ENCODE data around the gene DES. TPM values are rescaled to one million over a fixed set of nuclear protein-coding genes. Genes with fewer than 3 reads are reported as not detected.

The DES gene
- total and polyA plus RNA-seq, 2 of the 13 experiments (the other 11 are each of a cell fraction or from before 2014, with no cell fraction given) = not detected

GRCh38 chr2:219388121-219388906 lies 29.9 kb upstream of the DES start (continued):
- TF ChIP-seq PAX8 (CRISPR knock-in tag; IDR thresholded peaks at IDR 0.05; ENCODE audit: borderline replicate concordance) (no peak), ZNF335 (CRISPR knock-in tag; IDR thresholded peaks at IDR 0.05) (no peak), ZNF230 (CRISPR knock-in tag; IDR thresholded peaks at IDR 0.05) (peak; percentile 90; the same call in 1 of the 2 replicates), ZNF597 (CRISPR knock-in tag; IDR thresholded peaks at IDR 0.05) (no peak), ZNF619 (CRISPR knock-in tag; IDR thresholded peaks at IDR 0.05) (no peak; the same call in 1 of the 2 replicates), ZNF281 (CRISPR knock-in tag; IDR thresholded peaks at IDR 0.05; ENCODE audit: borderline replicate concordance) (peak; percentile 30; the same call in 1 of the 2 replicates), ZNF652 (CRISPR knock-in tag; IDR thresholded peaks at IDR 0.05; ENCODE audit: borderline replicate concordance, low read depth) (no peak), NPAS2 (CRISPR knock-in tag; IDR thresholded peaks at IDR 0.05; ENCODE audit: borderline replicate concordance) (no peak), ZMAT5 (CRISPR knock-in tag; IDR thresholded peaks at IDR 0.05; ENCODE audit: borderline replicate concordance, low read depth) (no peak), NCOA1 (CRISPR knock-in tag; IDR thresholded peaks at IDR 0.05) (no peak), ZBTB38 (CRISPR knock-in tag; IDR thresholded peaks at IDR 0.05) (no peak), RXRA (CRISPR knock-in tag; IDR thresholded peaks at IDR 0.05) (peak; percentile 70), MED1 (CRISPR knock-in tag; IDR thresholded peaks at IDR 0.05) (peak; percentile 58; the same call in 1 of the 2 replicates), MTF1 (CRISPR knock-in tag; IDR thresholded peaks at IDR 0.05) (no peak), ZNF136 (CRISPR knock-in tag; IDR thresholded peaks at IDR 0.05; ENCODE audit: low read depth) (0 out of 2 replicates have a peak, but pooled peaks have one; percentile 32), E2F5 (CRISPR knock-in tag; conservative IDR thresholded peaks at IDR 0.05) (no peak), SNAI1 (CRISPR knock-in tag; IDR thresholded peaks at IDR 0.05; ENCODE audit: borderline replicate concordance) (no peak), TFE3 (CRISPR knock-in tag; IDR thresholded peaks at IDR 0.05) (no peak), ASH2L (IDR thresholded peaks at IDR 0.05; ENCODE audit: insufficient read length, low read depth, low read length) (peak; percentile 91), KDM6A (CRISPR knock-in tag; IDR thresholded peaks at IDR 0.05; ENCODE audit: low read depth) (no peak), NFE2L2 (IDR thresholded peaks at IDR 0.05; ENCODE audit: low read length) (no peak), IKZF5 (CRISPR knock-in tag; IDR thresholded peaks at IDR 0.05) (no peak), RBM22 (optimal IDR thresholded peaks at IDR 0.05; ENCODE audit: low read length) (no peak)

Data from HepG2 (cell line).